Muscle layer of duodenum (tissue), 2 donors: ENCODE data around the gene SLC2A3.
"Not testable (repeated sequence)": the region's sequence is repeated elsewhere in the genome, so short reads cannot be mapped to it uniquely, and the experiment has no call there.

Source experiments
- H3K27ac ChIP-seq: one replicate; pipeline ENCODE4 v1.7.0; 2013; ENCODE audit warnings: mild to moderate bottlenecking, low read length
- H3K27me3 ChIP-seq: one replicate; pipeline ENCODE4 v1.7.0; 2013; ENCODE audit warnings: low read depth, mild to moderate bottlenecking, control low read depth, low read length
- H3K36me3 ChIP-seq, 2 donors: one replicate each; pipeline ENCODE4 v1.7.0; 2013; ENCODE audit warnings: low read length in 2 of 2, control low read depth in 1 of 2, mild to moderate bottlenecking in 1 of 2; ENCODE audit not compliant: insufficient read depth in 2 of 2, control insufficient read depth in 1 of 2
- H3K4me1 ChIP-seq, 2 donors: one replicate each; pipeline ENCODE4 v1.7.0; 2013; ENCODE audit warnings: low read length in 2 of 2, mild to moderate bottlenecking in 2 of 2, control low read depth in 1 of 2, moderate library complexity in 1 of 2; ENCODE audit not compliant: insufficient read depth in 2 of 2, control insufficient read depth in 1 of 2
- H3K4me3 ChIP-seq, 2 donors: one replicate each; pipeline ENCODE4 v1.7.0; 2013; ENCODE audit warnings: low read length in 2 of 2, low read depth in 1 of 2, mild to moderate bottlenecking in 1 of 2
- H3K9me3 ChIP-seq, 2 donors: one replicate each; pipeline ENCODE4 v1.7.0; 2013; ENCODE audit warnings: low read length in 2 of 2, control low read depth in 1 of 2, mild to moderate bottlenecking in 1 of 2; ENCODE audit not compliant: control insufficient read depth in 1 of 2
- donor health status: healthy.

Gene SLC2A3

DNA sequence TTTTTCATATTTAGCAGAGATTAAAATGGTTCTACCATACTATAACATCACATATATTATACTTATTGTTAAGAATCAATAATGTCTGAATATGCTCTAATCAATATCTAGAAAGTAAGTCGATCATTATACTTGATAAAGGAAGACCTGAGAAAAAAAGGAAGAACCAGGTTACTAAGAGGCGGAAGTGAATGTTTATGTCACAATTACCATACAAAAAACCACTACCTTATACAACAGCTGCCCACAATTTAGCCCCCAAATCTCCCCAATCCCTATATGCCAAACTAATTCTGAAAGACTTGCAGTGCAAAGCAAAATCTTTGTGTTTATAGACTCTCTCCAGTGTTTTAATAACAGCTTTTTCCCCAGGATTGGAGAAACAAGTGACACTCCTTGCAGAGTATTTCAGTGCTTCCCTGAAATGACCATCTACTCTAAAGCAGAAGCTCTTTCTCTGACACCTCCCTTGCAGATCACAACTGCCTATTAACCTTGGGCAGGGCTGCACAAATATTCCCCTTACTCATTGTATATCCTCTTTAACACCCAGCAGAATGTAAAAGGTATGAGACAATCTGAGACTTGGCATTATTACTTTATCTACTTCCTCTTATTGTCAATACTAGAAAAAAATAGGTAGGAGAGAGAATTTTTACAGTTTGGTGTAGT is 12.7 kb upstream of the SLC2A3 start:
- Histone ChIP-seq H3K9me3 (no peaks in the 10 kb centered on the region), H3K27me3 (no peaks in the 10 kb centered on the region), H3K4me3 (no peak overlapping the region), H3K36me3 (no peaks in the 10 kb centered on the region), H3K27ac (no peak overlapping the region), H3K4me1 (no peaks in the 10 kb centered on the region)

DNA sequence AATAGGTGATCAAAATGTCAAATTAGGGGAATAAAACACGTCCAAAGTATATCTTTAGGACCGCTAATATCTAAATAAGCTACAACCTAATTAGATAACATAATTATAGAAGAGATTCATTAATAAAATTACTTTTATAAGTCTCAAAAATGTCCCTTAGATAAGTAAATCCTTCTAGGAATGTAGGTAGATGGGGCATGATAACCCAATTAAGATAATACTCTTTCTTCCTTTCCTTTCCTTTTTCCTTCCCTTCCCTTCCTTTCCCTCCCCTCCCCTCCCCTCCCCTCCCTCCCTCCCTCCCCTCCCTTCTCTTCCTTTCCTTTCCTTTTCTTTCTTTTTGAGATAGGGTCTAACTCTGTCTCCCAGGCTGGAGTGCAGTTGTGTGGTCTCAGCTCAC is 11.0 kb upstream of the SLC2A3 start:
- H3K36me3 ChIP-seq, result no peaks in the 10 kb centered on the region
- H3K4me3 ChIP-seq, result no peak overlapping the region
- H3K4me1 ChIP-seq, result no peaks in the 10 kb centered on the region
- H3K27me3 ChIP-seq, result no peaks in the 10 kb centered on the region
- no peak overlapping the region for H3K27ac ChIP-seq
- H3K9me3 ChIP-seq, result no peaks in the 10 kb centered on the region

DNA sequence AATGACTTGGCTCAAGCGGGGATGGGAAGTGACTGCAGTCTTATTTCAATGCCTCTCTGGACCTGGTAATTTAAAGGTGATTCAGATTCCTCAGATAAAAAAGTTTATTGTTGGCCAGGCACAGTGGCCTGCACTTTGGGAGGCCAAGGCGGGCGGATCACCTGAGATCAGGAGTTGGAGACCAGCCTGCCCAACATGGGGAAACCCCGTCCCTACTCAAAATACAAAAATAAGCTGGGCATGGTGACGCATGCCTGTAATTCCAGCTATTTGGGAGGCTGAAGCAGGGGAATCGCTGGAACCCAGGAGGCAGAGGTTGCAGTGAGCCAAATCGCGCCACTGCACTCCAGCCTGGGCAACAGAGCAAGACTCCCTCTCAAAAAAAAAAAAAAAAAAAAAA is 8.8 kb upstream of the SLC2A3 start:
- not testable (repeated sequence) for H3K27me3 ChIP-seq, H3K27ac ChIP-seq, H3K4me3 ChIP-seq, H3K9me3 ChIP-seq, H3K4me1 ChIP-seq, H3K36me3 ChIP-seq

DNA sequence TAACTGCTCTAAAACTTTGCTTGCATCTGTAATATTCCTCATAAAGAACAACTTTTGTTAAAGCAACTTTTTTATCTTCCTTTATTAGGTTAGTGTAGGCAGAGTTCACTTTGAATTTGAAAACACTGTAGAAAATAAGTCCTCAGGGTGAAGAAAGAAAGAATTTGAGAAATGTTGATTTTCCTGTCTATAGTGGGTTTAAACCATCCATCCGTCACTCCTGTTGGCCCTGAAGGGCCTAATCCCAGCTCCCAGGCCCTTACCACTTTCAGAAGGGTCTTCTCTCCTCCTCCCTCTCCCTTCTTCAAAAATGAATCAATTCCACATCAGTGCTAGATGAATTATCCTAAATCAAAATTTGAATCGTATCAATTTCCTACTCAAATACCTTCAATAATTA is 4.9 kb upstream of the SLC2A3 start:
- H3K27me3 ChIP-seq, result no peaks in the 10 kb centered on the region
- H3K4me3 ChIP-seq, result no peak overlapping the region
- no peaks in the 10 kb centered on the region for H3K36me3 ChIP-seq
- no peaks in the 10 kb centered on the region for H3K9me3 ChIP-seq
- peaks cover 0 to 4% of the 10 kb centered on the region in 2 donors for H3K4me1 ChIP-seq
- H3K27ac ChIP-seq, result no peak overlapping the region

DNA sequence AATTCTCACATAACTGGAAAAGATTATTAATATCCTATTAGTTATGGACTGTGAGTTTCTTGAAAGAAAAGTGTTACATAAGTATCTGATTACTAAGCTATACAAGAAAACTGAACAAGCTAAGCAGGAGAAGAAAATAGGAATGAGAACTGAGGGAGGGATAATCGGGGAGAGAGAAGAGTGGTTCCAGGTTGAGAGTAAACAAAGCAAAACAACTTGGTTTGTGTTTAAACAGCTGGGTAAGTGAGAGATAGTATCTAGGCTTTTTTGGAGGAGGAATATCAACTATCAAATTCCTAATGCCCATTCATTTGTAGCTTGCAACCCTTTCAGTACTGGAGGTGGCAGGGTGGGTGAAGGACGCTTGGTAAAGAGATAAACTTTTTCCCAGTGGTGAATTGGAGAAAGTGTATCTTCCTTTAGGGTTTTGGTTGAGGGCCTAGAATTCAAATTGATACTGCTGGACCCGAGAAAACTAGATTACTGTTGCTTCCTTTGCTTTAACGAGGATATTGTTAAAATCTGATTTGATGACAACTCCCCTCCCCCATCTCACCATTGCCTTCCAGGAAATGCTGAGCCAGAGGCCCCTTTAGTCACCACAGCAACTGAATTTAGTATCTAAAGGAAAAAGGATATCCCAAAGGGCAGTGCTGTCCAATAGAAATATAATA is 2.0 kb upstream of the SLC2A3 start:
- Histone ChIP-seq H3K27me3 (no peaks in the 10 kb centered on the region), H3K9me3 (no peaks in the 10 kb centered on the region), H3K27ac (no peak overlapping the region), H3K4me1 (peaks cover 0 to 4% of the 10 kb centered on the region in 2 donors), H3K36me3 (no peaks in the 10 kb centered on the region), H3K4me3 (no peak overlapping the region)

DNA sequence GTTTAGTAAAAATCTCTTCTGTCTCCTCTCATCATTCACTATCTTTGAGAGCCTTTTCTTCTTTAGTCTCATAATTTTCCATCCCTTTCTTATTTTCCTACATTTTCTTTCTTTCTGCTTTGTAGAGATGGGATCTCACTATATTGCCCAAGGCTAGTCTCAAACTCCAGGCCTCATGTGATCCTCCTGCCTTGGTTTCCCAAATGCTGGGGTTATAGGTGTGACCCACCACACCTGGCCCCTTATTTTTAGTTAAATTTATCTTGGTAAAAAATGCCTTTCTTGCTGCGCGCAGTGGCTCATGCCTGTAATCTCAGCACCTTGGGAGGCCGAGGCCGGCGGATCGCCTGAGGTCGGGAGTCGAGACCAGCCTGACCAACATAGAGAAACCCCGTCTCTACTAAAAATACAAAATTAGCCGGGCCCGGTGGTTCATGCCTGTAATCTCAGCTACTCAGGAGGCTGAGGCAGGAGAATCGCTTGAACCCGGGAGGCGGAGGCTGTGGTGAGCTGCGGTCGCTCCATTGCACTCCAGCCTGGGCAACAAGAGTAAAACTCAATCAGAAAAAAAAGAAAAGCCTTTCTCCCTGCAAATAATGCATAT is 996 bp downstream of the SLC2A3 start:
- H3K36me3 ChIP-seq, result peaks cover 5 to 14% of the 10 kb centered on the region in 2 donors
- H3K27me3 ChIP-seq, result no peaks in the 10 kb centered on the region
- H3K4me3 ChIP-seq, result peak overlapping the region; percentile 76 to 84
- H3K9me3 ChIP-seq, result no peaks in the 10 kb centered on the region
- H3K27ac ChIP-seq, result peak overlapping the region; percentile 94
- peaks cover 0 to 4% of the 10 kb centered on the region in 2 donors for H3K4me1 ChIP-seq

DNA sequence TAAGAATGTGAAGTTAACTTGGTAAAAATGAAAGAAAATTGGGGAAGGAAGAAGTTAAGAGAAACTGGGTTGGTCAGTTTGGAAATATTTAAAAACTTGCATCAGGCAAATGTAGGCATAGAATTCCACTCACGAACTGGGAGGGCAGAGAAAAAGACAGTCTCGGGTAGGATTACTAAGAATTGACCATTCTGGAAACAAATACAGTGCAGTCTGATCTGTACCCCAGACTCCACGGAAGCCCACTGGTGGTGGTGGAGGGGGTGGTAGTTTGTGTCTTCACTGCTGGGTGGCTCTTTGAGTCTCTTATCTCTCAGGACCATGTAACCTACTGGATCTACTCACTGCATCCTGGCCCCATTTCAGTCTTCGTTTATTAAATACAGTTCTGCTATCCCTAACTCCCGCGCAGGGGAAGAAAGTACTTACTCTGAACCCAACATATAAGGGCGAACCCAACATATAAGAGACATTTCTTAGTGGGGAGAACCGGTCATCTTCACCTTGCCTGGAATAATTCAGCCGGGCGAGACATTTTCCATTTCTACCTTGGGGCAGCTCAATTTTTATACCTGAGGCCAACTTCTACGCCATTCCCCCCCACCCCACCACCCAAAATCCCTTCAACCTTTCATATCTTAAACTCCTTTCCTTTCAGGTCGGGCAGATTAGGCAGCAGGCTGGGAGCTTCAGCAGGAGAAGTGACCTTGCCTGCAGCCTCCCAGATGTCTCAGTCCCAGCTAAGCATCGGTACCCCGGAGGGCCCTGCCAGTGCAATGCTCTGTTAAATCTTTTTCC is 1.7 kb downstream of the SLC2A3 start:
- Histone ChIP-seq H3K4me1 (peaks cover 2 to 4% of the 10 kb centered on the region in 2 donors), H3K36me3 (peaks cover 5 to 17% of the 10 kb centered on the region in 2 donors), H3K27ac (peak overlapping the region; percentile 94), H3K9me3 (no peaks in the 10 kb centered on the region), H3K27me3 (no peaks in the 10 kb centered on the region), H3K4me3 (peak overlapping the region; percentile 76 to 84)

DNA sequence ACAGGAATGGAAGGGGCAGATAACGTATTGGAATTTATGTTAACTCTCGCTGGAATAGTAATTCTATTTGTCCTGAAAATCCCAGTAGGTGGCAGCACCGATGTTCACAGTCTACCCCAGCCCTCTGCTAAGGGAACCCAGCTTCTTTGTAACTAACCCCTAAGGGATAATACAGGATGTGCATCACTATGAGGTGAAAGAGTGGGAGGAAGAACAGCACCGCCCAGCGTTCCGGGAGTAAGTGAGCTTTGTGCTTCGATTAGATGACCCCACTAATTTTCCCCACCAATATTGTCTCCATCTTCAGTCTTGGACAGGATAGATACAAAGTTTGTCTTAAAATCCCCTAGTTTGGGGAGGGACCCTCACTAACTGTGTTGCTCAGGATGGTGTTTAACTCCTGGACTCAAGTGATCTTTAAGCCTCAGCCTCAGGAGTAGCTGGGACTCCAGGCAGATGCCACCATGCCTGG is 2.7 kb downstream of the SLC2A3 start:
- no peaks in the 10 kb centered on the region for H3K9me3 ChIP-seq
- peak overlapping the region; percentile 76 to 84 for H3K4me3 ChIP-seq
- peaks cover 3 to 4% of the 10 kb centered on the region in 2 donors for H3K4me1 ChIP-seq
- H3K27ac ChIP-seq, result peak overlapping the region; percentile 94
- no peaks in the 10 kb centered on the region for H3K27me3 ChIP-seq
- peaks cover 5 to 27% of the 10 kb centered on the region in 2 donors for H3K36me3 ChIP-seq

DNA sequence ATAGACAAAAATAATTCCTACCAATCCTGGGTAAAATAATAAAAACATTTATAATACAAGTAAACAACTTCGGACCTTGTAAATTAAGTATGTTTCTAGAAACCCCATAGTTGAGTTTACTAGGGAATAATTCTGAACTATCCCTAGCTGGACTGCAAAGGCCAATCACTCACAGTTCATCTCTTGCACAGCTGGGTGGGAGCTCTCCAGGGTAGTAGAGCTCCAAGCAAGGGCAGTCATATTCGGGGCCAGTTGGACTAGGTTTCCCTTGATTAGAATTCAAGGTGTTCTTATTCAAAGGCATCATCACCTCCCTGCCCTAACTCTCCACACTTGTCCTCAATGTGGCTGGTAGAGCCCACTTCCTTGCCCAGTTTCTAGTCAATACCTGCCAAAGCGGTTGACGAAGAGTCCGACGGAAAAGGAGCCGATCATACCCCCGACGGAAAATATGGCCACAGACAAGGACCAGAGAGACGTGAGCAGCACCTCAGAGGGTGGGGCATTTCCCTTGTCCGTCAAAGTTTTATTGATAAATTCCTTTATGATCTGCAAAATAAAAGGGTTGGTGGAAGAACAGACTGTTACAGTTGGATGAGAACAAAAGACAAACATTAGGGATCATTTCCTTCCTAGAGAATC is 3.3 kb downstream of the SLC2A3 start:
- H3K27ac ChIP-seq, H3K27me3 ChIP-seq, H3K4me1 ChIP-seq, H3K9me3 ChIP-seq: not testable (repeated sequence)
- peak overlapping the region in 1 of 2 donors; percentile 76 for H3K4me3 ChIP-seq
- H3K36me3 ChIP-seq, result peaks cover 5 to 33% of the 10 kb centered on the region in 2 donors

DNA sequence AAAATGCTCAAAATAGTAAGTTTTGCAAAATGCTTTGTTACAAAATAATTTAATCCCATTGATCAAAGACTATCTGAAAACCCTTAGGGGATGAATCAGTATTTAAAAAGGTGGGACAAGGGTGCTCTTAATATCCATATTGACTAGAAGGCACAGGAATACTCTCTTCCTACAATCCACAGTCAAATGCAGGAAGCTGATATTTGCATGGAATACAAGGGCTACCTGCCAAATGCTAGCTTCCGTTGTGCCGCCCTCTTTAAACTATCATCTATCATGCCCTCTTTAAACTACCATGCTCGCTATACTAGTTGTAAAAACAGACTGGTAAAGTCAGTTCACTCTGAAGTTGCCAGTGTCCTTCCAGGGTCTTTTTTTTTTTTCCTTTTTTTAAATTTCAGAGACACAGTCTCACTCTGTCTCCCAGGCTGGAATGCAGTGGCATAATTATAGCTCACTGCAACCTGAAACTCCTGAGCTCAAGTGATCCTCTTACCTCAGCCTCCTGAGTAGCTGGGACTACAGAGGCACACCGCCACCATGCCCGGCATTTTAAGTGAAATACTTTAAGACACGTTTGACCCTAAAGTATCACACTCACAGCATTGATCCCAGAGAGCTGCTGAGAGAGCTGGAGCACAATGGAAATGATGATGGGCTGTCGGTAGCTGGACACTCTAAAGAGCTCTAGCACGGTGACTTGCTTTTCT is 6.7 kb downstream of the SLC2A3 start:
- H3K9me3 ChIP-seq, result no peaks in the 10 kb centered on the region
- no peaks in the 10 kb centered on the region for H3K27me3 ChIP-seq
- H3K4me1 ChIP-seq, result peaks cover 0 to 3% of the 10 kb centered on the region in 2 donors
- H3K4me3 ChIP-seq, result no peak overlapping the region
- H3K36me3 ChIP-seq, result peaks cover 22 to 55% of the 10 kb centered on the region in 2 donors
- H3K27ac ChIP-seq, result no peak overlapping the region
